GM18498 (cell line): ENCODE data around the gene TXK.
A peak's percentile ranks its signal among the peaks of the same experiment; 100 is the strongest.

ENCODE experiments used
- ATAC-seq: cut with Tn5 transposase; IDR thresholded peaks from one replicate; pipeline ENCODE4 v1.9.1; 2021; ENCODE audit warnings: mild to moderate bottlenecking, moderate library complexity; ENCODE audit not compliant: unreplicated experiment

TXK gene

DNA sequence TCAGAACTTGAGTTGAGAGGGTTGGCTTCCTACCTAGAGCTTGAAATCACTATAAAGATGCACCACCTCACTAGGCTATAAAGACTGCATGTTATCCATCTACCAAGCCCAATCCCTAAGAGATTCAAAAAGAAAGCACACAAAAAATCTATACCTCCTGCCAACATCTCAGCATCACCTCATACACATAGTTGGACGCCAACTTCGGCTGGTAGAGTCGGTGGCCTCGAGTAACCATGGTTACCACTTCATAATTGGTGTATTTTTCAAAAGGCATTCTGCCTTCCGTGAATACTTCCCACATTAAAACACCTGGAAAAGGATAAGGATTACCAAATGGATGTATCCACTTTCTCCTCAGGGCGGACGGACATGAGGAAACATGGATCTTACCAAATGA is 4.5 kb upstream of the TXK start:
- ATAC-seq: no peak

DNA sequence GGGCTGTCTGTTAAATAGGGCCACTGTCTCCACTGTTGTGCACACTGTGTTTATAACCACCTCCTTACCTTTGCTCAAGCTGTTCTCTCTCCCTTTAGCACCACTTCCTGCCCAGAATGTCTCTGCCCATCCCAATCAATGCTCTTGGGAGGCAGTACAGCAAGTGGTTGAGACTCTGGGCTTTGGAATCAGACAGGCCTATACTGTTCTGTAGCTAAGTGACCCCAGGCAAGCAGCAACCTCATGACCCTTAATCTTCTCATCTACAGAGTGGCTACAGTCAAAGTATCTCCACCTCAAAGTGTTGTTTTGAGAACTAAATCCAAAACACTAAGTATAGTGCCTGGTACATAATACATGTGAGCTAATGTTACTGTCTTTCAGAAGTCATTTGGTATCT is 3.8 kb upstream of the TXK start:
- ATAC-seq: no peak

DNA sequence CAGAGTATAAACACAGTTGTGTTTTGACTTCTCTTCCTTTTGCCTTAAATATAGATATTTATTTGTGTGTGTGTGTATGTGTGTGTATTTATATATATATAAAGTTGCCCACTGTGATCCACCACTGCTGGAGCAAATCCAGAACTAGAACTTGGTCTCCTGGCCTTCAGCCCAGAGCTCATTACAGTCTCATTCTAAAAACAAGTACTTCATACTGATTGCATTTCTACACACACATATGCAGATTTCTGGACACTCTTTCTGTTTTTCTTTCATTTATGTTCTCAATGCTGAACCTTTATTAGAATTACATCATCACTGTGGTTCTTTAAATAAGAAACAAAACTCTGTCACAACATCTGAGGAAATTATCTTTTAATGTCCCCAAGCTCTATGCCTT is 381 bp downstream of the TXK start:
- no peak for ATAC-seq

DNA sequence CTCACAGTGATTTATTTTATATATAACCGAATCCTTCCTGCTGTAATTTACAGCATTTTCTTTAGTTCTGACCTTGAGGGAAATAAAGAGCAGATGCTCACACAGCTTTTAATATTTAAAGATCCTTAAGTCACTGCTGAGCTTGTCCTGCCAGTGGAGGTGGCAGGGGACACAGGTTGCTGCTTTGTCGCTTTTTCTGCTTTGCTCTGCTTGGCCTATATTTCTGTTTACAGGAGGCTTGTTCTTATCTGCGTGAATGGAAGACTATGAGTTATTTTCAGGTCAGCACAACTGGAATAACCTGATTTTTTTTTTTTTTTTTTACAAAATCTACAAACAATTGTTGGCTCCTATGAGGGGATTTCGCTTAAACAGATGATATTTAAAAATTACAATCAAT is 2.3 kb downstream of the TXK start:
- no peak for ATAC-seq

DNA sequence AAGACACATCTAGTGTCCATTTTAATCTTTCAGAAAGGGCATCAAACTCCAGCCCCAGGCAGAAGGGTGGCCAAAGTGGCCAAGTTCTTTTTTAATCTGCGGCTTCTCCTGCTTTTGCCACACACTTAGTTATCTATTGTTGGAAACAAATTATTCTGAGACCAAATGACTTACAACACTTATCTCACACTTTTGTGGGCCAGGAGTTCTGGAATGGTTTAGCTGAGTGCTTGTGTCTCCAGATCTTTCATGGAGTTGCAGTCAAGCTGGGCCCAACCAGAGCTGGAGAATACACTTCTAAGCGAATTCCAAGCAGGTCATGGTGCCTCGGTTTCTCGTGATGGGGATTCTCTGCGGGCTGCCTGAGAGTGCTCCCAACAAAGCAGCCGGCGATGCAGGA is 4.0 kb downstream of the TXK start:
- no peak for ATAC-seq

DNA sequence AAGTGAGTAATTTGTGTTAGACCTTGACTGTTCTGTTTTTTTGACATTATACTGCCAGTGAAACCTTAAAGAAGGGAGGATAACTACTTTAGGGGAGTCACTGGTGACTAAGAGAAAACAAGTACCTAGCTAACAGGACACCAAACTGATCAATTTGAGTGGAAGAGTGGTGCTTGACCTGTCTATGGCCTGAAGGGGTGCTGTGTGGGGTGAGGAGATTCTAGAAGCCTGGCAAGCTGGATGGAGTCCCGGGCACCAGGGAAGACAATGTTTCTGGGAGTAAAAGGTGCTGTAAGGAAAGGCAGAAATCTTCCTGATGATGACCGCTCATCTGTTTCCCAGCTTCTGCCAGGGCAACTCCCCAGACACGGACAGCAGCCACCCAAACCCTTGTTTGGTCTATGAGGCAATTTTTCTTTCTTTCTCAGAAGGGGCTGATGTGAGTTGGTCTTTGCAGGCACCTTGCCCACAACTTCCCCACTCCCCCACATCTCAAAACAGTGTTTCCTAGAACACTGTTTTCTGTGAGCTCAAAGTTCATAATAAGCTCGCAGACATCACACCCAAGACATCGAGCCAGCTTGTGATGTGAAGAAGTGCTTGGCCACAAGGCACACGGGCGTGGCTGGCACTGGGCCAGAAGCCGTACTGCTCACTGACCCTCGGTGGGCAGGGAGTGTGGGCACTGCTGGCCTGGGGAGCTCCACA is 4.6 kb downstream of the TXK start:
- ATAC-seq: no peak

DNA sequence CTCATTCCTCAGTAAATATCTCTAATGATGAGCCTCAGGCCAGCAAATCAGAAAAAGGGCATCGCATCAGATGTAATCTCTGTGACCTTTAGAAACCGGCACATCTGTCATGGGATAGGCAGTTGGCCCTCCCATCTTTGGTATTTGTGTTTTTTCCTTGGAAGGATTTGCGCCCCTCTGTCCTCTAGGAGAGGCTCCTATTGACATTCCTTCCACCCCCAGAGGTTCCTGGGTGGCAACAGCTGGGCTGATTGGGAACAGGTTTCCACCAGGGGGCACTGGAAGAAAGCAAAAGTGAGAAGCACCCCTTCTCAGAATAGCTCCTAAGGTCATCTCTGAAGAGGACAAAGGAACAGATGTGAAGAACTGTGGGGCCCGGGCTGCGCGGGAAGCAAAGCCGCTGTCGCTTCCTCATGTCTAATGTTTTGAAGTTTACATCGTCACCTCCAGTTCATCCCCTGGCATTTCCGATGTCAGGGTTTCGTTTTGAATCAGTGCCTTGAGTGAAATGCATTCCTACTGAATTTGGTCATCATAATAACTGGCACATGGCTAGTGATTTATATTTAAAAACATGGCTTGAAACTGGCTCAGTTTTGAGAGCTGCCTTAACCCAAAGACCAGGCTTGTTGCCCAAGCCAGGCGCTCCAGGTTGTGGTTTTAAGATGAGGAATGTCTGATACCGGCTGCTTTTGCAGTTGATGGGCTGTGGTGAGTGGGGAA is 6.2 kb downstream of the TXK start:
- ATAC-seq: peak; percentile 83

DNA sequence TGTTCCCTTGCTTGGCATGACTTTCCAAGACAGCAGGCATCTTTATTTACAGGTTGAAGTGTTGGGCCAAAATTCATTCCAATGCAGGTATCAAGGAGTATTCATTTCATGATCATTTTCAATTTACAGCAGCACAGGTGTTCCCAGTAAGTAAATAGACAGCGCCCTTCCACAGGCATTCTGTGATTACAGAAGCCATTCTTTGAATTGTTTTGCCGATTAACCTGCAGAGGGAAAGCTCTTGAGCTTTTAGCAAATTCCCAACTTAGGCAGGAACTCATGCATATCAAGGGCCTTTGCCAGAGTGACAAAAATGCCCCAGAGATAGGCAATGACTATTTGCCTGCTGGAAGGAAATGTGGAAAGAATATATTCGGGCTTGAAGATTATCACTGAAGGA is 6.8 kb downstream of the TXK start:
- no peak for ATAC-seq

DNA sequence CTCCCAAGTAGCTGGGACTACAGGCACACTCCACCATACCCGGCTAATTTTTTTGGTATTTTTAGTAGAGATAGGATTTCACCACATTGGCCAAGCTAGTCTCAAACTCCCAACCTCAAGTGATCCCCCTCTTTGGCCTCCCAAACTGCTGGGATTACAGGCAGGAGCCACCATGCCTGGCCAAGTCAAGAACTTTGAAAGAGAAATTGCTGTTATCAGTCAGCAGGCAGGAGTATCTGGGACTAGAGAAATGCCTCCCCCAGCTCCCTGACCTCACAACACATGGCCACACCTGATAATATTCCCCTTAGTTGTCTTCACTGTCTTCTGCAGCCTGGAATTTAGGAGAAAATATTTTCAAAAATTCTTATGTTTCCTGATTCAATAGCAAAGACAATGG is 7.4 kb downstream of the TXK start:
- ATAC-seq: no peak

DNA sequence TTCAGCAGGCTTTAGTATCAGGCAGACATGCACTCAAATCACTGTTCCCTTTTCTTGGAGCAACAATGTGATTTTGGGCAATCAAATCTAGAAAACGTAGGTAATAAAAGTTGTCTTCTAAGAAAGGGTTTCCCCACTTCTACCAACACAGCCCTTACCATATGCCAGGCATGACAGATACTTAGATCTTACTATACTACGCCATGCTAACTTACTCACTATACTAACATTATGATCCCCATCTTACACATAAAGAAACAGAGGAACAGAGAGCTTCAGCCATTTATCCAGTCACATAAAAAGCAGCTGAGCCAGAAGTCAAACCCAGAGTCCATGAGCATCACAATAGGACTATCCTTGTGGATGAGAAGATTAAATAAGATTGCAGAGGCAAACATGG is 9.2 kb downstream of the TXK start:
- ATAC-seq: no peak

DNA sequence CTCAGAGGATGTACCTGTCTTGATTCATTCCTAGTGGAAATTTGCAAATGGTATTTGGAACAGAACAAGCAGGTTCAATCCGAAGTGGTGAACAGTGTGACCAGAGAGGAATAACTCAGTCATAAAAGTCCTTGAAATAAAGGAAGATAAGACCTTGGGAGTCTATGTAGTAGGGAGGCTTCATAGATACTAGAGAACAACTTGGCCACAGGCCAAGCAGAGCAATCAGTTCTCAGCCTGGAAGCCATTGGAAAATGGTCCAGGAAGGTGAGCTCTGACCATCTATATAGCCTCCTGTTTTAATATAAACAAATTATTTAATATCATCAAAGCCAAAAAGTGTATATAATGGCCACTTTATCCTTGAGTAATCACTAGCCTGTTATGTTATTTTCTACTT is 11.3 kb downstream of the TXK start:
- ATAC-seq: no peak

DNA sequence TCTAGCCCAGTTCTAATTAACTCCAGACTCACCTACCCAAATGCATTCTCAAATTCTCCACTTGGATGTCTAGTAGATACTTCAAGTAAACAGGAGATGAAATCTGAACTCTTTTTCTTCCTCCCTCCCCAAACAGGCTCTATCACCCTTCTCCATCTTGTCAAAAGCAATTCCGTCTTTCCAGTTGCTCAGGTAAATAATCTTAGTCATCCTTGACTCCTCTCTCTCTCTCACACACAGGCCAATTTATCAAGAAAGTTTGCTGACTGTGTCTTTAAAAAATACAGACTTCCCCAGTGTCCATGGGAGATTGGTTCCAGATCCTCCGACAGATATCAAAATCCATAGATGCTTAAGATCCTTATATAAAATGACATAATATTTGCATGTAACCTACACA is 12.9 kb downstream of the TXK start:
- ATAC-seq: no peak

DNA sequence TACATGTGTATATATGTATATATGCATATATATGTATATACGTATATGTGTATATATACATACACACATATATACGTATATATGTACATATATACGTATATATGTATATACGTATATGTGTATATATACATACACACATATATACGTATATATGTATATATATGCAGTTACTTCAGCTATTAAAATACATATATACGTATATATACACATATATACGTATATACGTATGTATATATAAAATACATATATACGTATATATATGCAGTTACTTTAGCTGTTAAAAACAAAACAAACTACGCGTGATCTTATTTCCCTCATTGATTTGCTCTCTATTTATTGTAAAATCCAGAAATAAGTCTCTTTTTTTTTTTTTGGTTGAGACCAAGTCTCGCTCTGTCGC is 13.9 kb downstream of the TXK start:
- ATAC-seq: no peak

DNA sequence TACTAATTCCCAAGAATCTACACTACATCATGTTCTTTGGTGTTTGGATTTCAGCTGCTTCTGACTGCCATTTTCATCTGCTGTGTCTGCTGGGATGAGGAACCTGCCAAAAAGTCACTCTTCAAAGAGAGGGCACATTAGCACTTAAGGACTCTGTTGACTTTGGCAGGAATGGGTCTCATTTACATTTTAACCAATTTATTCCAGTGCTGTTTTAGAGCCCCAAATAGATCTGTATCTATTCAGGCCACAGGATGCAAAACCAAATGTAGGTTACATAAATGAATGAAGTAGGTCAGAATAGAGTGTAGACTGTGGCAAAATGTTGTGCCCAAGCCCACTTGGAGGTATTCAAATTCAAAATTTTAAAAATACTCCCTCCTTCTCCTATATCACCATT is 14.4 kb downstream of the TXK start:
- no peak for ATAC-seq

DNA sequence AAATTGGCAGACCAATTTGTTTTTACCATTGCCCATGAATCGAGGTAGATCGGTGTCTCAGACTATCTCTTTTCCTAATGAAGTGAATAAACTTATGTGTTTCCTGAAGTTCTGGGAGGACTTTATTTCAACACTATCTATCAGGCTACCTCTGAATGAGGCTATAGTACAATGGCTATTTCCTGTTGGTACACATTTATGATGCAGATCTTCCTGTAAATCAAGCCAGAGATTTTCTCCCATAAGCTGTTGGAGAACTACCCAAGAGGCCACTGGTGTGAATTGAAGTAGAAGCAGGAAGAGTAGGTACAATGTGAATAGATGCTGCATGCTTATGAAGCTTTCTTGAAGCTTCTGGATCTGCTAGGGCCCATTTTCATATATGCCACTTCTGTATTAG is 16.0 kb downstream of the TXK start:
- ATAC-seq: no peak

DNA sequence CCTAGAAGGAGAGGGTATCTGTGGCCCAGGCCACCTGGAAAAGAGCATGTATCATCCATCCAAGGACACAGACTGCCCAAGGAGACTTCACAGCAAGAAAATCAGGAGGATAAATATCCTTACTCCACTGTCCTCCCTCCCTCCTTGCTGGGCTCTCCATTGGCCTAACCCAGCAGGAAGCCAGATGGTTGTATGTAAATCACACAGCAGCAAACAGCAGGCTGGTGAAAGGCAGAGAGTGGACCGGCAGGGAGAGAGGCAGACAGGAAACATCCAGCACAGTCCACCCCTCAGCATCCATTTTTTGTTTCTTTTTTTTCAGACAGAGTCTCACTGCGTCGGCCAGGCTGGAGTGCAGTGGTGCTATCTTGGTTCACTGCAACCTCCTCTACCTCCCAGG is 17.5 kb downstream of the TXK start:
- no peak for ATAC-seq

DNA sequence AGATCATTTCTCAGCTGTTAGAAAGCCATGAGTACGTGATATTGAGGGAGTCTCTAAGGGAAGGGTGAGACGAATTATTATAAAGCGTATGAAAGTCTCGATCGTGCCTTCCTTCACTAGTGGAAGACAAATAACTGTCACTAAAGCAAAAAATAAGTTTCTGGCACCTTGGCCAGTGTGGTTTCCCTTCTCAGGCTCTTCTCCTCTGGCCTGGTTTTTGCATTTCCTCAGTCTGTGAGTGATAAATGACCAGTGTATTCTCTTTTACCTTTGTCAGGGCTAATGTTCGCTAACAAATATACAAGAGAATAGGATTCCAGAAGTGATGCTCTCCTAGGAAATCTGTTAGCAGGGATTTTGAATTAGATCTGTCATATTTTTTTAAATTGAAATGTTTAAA is 19.6 kb downstream of the TXK start:
- ATAC-seq: no peak

DNA sequence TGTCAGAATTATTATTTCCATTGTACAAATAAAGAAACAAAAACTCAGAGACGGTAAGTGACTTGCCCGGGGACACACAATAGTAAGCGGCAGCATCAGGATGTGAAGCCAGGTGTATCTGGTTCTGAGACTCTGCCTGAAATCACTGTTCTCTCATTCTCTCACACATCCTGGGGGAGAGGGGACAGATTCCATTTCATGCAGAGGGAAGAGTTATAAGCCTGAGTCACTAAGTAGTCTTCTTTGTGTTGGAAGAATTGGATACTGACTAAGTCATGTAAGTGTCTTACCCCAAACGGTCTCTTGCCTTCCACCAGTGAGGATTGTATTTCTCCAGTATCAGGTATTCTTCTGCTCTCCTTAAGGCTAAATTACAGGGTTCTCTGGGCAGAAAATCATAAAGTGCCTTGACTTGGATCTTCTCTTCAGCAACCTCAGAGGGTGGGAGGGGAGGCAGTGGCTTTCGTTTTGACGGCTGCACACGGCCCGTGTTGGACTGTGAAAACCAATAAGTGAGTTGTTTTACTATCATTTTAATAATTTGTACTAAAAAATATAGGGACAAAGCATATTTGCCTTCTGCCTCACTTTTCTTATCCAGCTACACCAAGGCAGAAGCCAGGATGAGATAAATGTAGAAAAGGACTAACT is 21.9 kb downstream of the TXK start:
- no peak for ATAC-seq

DNA sequence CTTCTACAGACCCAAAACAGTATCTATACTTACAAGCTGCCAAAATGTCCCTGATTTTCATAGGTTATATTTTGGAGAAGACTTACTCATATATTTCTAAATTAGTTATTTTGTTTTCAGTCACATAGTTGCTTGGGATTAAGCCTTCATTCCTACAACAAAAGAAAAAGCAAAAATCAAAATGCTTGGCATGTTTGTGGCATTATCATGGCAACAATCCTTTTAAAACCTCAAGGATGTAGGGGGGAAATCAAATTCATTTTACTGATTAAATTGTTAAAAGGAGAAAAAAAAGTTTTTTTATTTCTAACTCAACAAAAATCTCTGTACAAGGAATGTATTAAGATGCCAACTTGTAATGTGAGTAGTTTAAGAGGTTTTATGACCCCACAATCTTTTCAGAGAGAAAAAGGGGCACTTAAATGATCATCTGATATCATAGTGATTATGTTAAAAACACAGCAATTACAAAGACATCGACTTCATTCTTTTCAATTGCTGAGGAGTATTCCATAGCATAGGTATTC is 23.5 kb downstream of the TXK start:
- ATAC-seq: no peak

DNA sequence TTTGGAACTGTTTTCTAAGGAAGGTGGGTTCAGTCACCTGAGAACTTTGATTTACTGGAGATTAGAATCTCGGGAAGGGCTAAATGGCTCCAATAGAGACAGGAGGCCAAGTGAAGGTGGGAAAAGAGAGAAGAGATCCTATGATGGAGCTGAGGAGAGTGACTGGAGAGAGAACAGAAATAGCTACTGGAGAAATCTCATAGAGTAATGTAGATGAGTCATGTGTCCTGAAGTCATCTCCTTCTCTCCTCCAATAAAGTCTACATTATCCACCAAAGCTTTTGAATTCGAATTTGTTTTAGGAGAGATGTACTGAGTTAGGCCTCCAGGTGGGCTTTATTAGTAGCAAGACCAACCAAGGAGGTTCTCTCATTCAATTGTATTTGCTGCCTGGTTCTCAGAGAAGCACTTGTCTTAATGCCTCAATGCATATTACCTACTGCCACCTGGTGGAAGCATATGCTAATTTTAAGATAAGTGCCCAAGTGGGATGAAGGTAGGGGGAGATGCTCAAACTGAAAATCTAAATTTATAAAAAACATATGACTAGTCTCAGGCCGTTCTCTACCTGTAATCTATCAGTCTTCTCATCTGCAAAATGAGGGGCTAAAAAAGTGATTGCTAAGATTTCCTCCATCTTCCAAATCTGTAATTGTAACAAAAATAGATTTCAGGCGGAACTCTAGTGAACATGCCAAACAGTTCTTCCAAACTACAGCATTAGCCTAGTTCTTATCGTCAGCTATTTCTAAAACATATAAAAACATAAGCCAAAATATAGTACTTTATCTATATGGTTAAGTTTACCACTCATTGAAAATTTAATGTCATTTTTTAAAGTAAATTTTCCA is 24.4 kb downstream of the TXK start:
- peak; percentile 80 for ATAC-seq
